ENCODE data around the gene ADIPOR1.

- TF ChIP-seq REST (IDR thresholded peaks at IDR 0.05; ENCODE audit: insufficient read depth in 1 of 2, low read depth in 2 of 2, low read length in 2 of 2) (no peak), SIN3A (IDR thresholded peaks at IDR 0.05; ENCODE audit: borderline replicate concordance, insufficient read depth, low read length) (no peak), POLR2AphosphoS5 (IDR thresholded peaks at IDR 0.05; ENCODE audit: low read depth, low read length) (no peak), TAF1 (IDR thresholded peaks at IDR 0.05; ENCODE audit: borderline replicate concordance, insufficient read depth, low read length) (no peak), FOXP2 (optimal IDR thresholded peaks at IDR 0.05; ENCODE audit: borderline replicate concordance, extremely low read depth, extremely low read length, insufficient read depth) (no peak)
Observed at GRCh38 chr1:202976633-202977032, 18.5 kb upstream of the ADIPOR1 start.

All from PFSK-1 (cell line).